ENCODE data around the gene RNF144B.

DNA sequence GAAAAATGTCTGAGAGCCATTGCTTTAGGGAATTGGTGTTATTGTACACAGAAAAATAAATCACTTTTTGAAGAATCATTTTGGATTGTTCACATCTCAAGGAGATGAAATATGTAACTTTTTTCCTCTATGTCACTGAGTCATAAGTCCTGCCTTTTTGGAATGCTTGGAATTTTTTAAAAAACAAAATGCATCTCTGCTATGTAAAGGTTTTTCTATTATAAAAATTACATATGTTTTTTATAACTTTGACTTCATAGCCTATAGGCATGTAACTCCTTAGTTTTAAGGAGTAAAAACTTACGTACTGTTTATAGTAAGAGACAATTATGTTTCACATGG is 8.7 kb downstream of the RNF144B start:
- no peak for TF ChIP-seq POLR2AphosphoS5 (IDR thresholded peaks at IDR 0.05; ENCODE audit: low read depth, low read length)
- no peak for TF ChIP-seq POLR2A (IDR thresholded peaks at IDR 0.05; ENCODE audit: low read depth, low read length)

All from GM12892 (cell line).